SK-N-MC (cell line): Measurements from ENCODE around the gene GSS.

Experiments
- DNase-seq: peaks from one replicate; pipeline ENCODE4 v3.0.0-alpha.2; 2011; ENCODE audit warnings: low read depth, low spot score
- H3K27ac ChIP-seq: fragments of 200-600 bp; sonication (generic); 2 replicates; pipeline ENCODE4 v1.5.1; 2016; ENCODE audit warnings: mixed run types
- H3K36me3 ChIP-seq: fragments of 200-600 bp; sonication (generic); 2 replicates; pipeline ENCODE4 v1.6.1; 2017; ENCODE audit warnings: antibody characterized with exemption, low read length, mixed read lengths; ENCODE audit not compliant: insufficient read depth
- H3K4me3 ChIP-seq: fragments of 200-600 bp; sonication (generic); 2 replicates; pipeline ENCODE4 v1.5.1; 2016
- H3K9ac ChIP-seq: fragments of 200-600 bp; sonication (generic); 2 replicates; pipeline ENCODE4 v1.8.0; 2017; ENCODE audit warnings: mixed run types, mixed read lengths; ENCODE audit not compliant: insufficient read length
- H3K9me3 ChIP-seq: fragments of 200-600 bp; sonication (generic); 2 replicates; pipeline ENCODE4 v1.6.1; 2017; ENCODE audit warnings: low read depth, mild to moderate bottlenecking, antibody characterized with exemption, low read length, moderate library complexity, mixed read lengths
- EZH2 ChIP-seq: fragments of 200-600 bp; sonication (generic); IDR thresholded peaks from one replicate; pipeline ENCODE4 v1.6.1; 2017; ENCODE audit warnings: antibody characterized with exemption
- FOXP2 ChIP-seq: optimal IDR thresholded peaks from 2 replicates; pipeline ENCODE3; 2011; ENCODE audit warnings: mild to moderate bottlenecking, moderate library complexity; ENCODE audit not compliant: insufficient read depth; ENCODE audit errors: extremely low read length, control extremely low read depth
- POLR2AphosphoS5 ChIP-seq: IDR thresholded peaks from 2 replicates; pipeline ENCODE4 v1.6.1; 2012; ENCODE audit warnings: mild to moderate bottlenecking, low read depth, low read length, borderline replicate concordance

Gene GSS

DNA sequence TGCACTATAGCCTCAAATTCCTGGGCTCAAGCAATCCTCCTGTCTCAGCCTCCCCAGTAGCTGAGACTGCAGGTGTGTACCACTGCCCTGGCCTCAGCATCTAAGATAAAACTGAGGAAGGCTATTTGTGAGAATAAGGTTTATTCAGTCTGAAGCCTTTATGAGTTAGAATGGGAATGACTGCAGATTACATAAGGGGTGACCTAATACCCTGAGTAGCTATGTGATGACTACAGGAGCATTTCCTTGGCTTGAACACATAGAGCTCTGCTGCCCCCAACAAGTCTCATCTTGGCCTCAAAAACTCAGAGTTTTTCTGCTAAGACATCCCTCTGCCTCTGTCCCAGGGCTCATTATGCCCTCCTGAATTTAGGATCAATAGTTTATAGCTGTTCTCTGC, 7.6 kb downstream of the GSS start:
- H3K9me3 ChIP-seq = no peaks in the 10 kb centered on the region
- H3K36me3 ChIP-seq = peaks cover 48% of the 10 kb centered on the region
- DNase-seq = no peak
- H3K27ac ChIP-seq = no peak overlapping the region
- no peak overlapping the region for H3K9ac ChIP-seq
- H3K4me3 ChIP-seq = no peak overlapping the region
- TF ChIP-seq FOXP2 = no peak
- TF ChIP-seq EZH2 = no peak
- TF ChIP-seq POLR2AphosphoS5 = no peak

DNA sequence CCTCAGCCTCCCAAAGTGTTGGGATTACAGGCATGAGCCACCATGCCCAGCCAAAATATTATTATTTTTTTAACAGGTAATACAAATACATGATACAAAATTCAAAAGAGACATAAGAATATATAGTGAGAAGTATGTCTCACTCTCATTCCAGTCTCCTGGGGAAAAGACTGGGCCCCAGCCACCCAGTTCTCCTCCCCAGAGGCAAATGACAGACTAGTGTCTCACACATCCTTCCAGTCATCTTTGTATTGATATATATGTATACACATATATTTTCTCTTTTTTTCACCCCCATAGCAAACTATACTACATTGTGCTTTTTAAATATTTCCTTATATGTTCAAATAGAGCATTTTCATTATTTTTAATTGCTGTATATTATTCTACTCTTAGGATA, 8.3 kb downstream of the GSS start:
- Histone ChIP-seq H3K27ac (no peak overlapping the region), H3K9ac (no peak overlapping the region), H3K36me3 (peaks cover 55% of the 10 kb centered on the region), H3K9me3 (no peaks in the 10 kb centered on the region), H3K4me3 (no peak overlapping the region)
- TF ChIP-seq FOXP2 (no peak), POLR2AphosphoS5 (no peak), EZH2 (no peak)
- DNase-seq = no peak

GRCh38 chr20:34946661-34947060, 8.9 kb downstream of the GSS start:
- TF ChIP-seq POLR2AphosphoS5 (no peak), EZH2 (no peak), FOXP2 (no peak)
- no peak overlapping the region for H3K27ac ChIP-seq
- no peak overlapping the region for H3K4me3 ChIP-seq
- peaks cover 61% of the 10 kb centered on the region for H3K36me3 ChIP-seq
- H3K9ac ChIP-seq = no peak overlapping the region
- no peak for DNase-seq
- H3K9me3 ChIP-seq = no peaks in the 10 kb centered on the region

- Histone ChIP-seq H3K27ac (no peak overlapping the region), H3K9me3 (no peaks in the 10 kb centered on the region), H3K9ac (no peak overlapping the region), H3K4me3 (no peak overlapping the region), H3K36me3 (peaks cover 63% of the 10 kb centered on the region)
- TF ChIP-seq POLR2AphosphoS5 (no peak), FOXP2 (no peak), EZH2 (no peak)
- no peak for DNase-seq
Observed at GRCh38 chr20:34945315-34946077, 10.1 kb downstream of the GSS start.

DNA sequence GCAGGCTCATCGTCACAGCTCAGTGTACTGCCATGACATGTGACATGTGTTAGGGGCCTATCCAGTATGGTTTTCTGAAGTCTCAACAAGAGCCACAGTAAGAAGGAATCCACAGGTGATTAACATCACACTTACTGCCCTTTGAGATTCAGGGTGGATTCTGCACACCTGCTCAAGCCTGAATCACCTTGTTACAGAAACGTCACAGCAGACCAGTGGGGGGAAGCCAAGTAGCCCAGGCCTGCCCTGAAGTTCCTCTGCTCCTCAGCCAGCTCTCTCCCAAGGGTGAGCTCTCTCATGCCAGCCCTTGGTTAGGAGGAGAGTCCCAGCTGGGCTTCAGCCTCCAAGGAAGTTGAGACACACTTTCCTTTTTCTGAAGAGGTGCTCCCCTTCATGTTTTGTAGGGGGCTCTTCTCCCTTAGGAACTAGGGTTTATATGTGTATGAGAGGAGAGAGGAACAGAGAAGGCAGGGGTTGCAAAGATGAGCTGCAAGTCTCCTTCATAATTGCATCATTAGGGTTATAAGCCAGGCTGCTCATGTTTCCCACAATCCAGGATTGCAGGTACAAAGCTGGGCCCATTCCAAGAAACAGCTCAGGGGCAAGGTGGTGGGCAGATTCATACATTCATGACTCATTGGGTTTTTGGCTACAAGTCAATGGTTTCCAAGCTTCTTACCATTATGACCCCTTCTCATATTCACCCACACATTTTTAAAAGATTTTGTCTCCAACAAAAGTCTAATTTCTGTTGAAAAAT, 11.6 kb downstream of the GSS start:
- Histone ChIP-seq H3K27ac (no peak overlapping the region), H3K9me3 (no peaks in the 10 kb centered on the region), H3K36me3 (peaks cover 58% of the 10 kb centered on the region; the same call in 1 of the 2 replicates), H3K4me3 (no peak overlapping the region), H3K9ac (no peak overlapping the region)
- TF ChIP-seq EZH2 (no peak), FOXP2 (no peak), POLR2AphosphoS5 (no peak)
- DNase-seq = no peak

DNA sequence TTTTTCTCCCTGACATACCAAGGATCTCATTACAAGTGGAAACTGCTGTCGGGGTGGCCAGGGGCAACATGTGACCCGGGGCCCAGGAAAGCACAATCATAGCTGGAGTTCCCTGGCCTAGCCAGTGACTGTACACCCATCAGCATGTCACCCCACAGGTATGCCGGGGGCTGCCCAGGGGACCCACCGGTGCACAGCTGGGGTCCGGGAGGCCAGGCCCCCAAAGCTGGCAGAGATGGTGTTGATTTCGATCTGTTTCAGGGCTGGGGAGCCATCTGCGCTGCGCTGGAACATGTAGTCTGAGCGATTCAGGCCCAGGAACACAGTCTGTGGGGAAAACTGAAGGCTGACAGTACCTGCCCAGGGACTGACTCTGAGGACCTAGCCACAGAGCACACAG, 13.3 kb downstream of the GSS start:
- H3K9ac ChIP-seq = no peak overlapping the region
- DNase-seq = no peak
- H3K4me3 ChIP-seq = no peak overlapping the region
- TF ChIP-seq POLR2AphosphoS5 (no peak), FOXP2 (no peak)
- H3K27ac ChIP-seq = no peak overlapping the region
- no peaks in the 10 kb centered on the region for H3K9me3 ChIP-seq
- H3K36me3 ChIP-seq = peaks cover 59% of the 10 kb centered on the region; the same call in 1 of the 2 replicates

GRCh38 chr20:34941226-34941625, 14.4 kb downstream of the GSS start:
- TF ChIP-seq EZH2 = no peak
- no peak for TF ChIP-seq FOXP2
- TF ChIP-seq POLR2AphosphoS5 = no peak
- no peaks in the 10 kb centered on the region for H3K9me3 ChIP-seq
- no peak for DNase-seq
- no peak overlapping the region for H3K27ac ChIP-seq
- H3K36me3 ChIP-seq = peaks cover 56% of the 10 kb centered on the region; the same call in 1 of the 2 replicates
- no peak overlapping the region for H3K9ac ChIP-seq
- no peak overlapping the region for H3K4me3 ChIP-seq

DNA sequence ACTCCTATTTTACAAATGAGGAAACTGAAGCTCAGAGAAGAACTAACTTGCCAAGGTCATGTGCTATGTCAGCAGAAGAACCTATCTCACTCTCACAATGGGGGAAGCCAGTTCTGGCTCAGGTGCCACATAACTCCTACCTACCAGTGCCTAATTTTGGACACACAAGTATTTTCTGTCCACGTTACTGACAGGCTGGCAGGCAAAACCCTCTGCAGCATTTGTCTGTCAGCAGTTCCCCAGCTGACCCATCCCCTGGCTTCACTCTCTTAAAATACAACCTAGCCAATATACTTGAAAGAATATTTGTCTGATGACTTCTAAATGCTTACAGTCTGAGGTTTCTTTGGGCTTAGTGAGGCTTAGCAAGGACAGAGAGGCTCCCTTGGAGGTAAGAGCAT, 15.5 kb downstream of the GSS start:
- Histone ChIP-seq H3K9me3 (no peaks in the 10 kb centered on the region), H3K4me3 (no peak overlapping the region), H3K36me3 (peaks cover 55% of the 10 kb centered on the region; the same call in 1 of the 2 replicates), H3K27ac (no peak overlapping the region), H3K9ac (no peak overlapping the region)
- no peak for DNase-seq
- TF ChIP-seq FOXP2 = no peak
- no peak for TF ChIP-seq POLR2AphosphoS5
- no peak for TF ChIP-seq EZH2
